ENCODE measurements around the gene HTR3B. TPM values are rescaled to one million over a fixed set of nuclear protein-coding genes. Genes with fewer than 3 reads are reported as not detected.

The HTR3B gene, protein sequence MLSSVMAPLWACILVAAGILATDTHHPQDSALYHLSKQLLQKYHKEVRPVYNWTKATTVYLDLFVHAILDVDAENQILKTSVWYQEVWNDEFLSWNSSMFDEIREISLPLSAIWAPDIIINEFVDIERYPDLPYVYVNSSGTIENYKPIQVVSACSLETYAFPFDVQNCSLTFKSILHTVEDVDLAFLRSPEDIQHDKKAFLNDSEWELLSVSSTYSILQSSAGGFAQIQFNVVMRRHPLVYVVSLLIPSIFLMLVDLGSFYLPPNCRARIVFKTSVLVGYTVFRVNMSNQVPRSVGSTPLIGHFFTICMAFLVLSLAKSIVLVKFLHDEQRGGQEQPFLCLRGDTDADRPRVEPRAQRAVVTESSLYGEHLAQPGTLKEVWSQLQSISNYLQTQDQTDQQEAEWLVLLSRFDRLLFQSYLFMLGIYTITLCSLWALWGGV
- not detected for total RNA-seq

DNA sequence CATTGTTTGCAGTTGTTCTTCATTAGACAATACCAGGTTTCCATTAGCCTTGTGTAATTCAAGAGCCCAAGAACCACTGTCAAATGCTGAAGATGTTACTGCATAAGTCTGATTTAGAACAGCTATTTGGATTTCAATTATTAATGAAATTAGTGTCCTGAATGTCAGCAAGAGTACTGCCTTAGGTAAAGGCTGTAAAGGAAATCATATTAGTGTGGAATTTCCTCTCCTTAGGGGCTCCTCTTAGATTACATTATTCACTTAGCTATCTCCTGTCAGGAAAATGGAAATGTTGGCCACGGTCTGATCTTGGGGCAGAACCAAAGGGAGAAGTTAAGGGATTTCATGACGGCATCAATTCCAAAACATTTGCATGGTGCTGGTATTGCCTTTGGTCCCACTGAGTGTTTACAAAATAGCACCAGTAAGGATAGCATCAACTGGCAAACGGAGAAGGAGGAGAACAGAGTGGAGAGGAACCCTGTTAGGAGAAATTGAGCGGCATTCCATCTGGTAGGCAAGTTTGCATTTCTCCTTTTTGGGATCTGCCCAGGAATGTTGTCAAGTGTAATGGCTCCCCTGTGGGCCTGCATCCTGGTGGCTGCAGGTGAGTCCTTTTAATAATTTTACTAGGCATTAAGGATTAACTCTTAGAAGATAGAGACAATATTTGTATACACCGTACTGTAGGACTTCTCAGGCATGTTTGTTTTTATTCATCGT, at the start of gene HTR3B:
HTR3B (plus strand) TSS at position 418 of the 723 bp plus-strand sequence; CDS start at position 556, 138 bp downstream.
- TF ChIP-seq, protein P1, sequence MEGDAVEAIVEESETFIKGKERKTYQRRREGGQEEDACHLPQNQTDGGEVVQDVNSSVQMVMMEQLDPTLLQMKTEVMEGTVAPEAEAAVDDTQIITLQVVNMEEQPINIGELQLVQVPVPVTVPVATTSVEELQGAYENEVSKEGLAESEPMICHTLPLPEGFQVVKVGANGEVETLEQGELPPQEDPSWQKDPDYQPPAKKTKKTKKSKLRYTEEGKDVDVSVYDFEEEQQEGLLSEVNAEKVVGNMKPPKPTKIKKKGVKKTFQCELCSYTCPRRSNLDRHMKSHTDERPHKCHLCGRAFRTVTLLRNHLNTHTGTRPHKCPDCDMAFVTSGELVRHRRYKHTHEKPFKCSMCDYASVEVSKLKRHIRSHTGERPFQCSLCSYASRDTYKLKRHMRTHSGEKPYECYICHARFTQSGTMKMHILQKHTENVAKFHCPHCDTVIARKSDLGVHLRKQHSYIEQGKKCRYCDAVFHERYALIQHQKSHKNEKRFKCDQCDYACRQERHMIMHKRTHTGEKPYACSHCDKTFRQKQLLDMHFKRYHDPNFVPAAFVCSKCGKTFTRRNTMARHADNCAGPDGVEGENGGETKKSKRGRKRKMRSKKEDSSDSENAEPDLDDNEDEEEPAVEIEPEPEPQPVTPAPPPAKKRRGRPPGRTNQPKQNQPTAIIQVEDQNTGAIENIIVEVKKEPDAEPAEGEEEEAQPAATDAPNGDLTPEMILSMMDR (IDR thresholded peaks at IDR 0.05; ENCODE audit: low read depth): no peak

DNA sequence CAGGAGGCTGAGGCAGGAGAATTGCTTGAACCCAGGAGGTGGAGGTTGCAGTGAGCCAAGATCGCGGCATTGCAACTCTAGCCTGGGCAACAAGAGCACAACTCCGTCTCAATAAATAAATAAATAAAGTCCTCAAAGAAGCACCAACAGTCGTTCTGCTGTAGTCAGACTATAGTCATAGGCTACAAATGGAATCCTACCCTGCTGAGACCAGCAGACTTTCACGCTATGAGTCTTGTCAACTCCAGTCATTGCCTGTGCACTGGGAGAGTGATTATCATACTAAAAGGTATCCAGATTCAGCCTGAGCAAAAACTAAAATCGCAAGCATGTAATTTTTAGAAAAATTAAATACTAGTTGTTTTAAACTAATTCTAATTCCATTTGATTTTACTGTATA, 48.8 kb upstream of the HTR3B start:
- TF ChIP-seq, protein P1 (IDR thresholded peaks at IDR 0.05; ENCODE audit: low read depth): no peak

DNA sequence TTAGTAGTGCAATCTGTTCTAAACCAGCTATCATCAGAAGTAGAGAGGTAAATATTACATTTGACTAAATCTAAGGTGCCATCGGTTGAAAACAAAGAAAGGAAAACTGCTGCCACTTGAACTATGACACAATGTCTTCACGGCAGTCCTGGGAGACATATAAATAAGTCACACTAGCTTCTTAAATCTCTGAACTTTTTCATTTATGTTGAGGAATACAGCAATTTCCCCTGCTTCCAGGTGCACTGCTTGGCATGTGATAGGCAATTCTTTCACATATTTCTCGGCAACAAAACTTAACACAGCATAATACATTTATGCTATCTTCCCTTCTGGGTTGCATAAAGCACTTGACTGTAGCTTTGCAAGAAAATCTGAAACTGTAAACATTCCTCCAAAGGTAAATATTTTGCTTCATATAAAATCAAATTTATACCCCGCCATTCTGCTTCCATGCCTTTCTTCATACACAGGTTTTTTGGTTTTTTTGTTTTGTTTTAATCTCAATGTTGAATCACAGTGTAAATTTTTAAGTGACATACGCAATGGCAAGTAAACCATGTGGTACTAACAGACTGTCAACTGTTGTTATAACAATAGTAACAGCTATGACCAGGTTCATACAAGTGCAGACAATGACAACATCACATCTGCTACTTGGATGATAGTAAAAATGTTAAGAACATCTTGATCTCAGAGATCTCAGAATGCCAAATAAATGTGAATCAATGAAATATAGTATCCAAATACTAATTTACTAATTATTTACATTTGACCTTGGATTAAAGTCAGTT, 47.4 kb upstream of the HTR3B start:
- TF ChIP-seq, protein P1 (IDR thresholded peaks at IDR 0.05; ENCODE audit: low read depth): no peak

DNA sequence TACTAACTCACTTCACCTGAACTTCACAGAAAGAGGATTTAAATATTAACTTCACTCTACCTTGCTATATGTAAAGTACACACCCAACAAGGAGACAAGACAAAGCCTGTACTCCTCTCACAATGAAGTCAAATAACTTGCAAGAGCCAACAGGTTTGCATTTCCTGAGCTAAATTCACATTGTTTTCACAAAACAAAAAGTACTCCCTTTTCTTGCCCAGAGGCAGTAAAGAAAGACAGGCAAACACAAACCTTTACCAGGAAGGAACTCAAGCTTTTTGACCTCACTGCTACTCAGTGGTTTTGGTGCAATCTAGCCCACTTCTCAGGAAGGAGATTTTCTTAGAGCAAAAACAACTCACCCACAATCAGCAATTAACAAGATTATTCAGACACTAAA, 44.9 kb upstream of the HTR3B start:
- TF ChIP-seq, protein P1 (IDR thresholded peaks at IDR 0.05; ENCODE audit: low read depth): no peak

DNA sequence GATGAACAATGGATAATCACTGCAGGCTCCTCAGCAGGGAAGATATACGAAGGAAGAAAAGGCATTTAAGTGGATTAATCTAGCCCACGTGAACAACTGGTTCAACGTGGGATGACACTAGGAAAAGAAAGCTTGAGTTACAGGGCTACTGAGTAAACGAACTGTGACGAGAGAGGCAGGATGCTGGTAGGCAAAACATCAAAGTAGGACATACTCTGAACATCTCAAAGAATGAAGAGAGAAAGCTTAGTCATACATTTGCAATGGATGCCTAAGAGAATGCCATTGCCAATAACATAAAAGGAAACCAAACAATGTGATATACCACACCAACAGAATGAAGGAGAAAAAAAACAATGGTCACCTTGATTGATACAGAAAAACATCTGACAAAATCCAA, 42.2 kb upstream of the HTR3B start:
- TF ChIP-seq, protein P1 (IDR thresholded peaks at IDR 0.05; ENCODE audit: low read depth): no peak

DNA sequence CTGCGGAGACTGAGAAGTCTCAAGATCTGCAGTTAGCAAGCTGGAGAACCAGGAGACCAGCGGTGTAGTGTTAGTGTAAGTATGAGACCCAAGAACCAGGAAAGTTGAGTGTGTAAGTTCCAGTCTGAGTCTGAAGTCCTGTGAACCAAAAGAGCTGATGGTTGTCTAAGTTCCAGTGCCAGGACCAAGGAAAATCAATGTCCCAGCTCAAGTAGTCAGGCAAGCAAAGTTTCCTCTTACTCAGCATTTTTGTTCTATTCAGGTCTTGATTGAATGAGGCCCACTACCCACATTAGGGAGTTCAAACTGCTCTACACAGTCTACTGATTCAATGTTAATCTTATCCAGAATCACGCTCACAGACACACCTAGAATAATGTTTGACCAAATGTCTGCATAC, 40.2 kb upstream of the HTR3B start:
- TF ChIP-seq, protein P1 (IDR thresholded peaks at IDR 0.05; ENCODE audit: low read depth): no peak
